LHCN-M2 (cell line): ENCODE measurements around the gene DLG1. TPM values are rescaled to one million over a fixed set of nuclear protein-coding genes. Genes with fewer than 3 reads are reported as not detected.

ENCODE experiments used
- DNase-seq: peaks from one replicate; pipeline ENCODE4 v3.0.0-alpha.2; 2012; ENCODE audit warnings: low read depth
- total RNA-seq: library from RNA; depleted of rRNA; stranded (reverse); fragments of >200 nt; gene quantifications from 2 replicates; pipeline ENCODE4 v1.2.3, GENCODE V29; 2014

Gene DLG1
- total RNA-seq, 1 experiment from 2014 or later, result 107 TPM

DNA sequence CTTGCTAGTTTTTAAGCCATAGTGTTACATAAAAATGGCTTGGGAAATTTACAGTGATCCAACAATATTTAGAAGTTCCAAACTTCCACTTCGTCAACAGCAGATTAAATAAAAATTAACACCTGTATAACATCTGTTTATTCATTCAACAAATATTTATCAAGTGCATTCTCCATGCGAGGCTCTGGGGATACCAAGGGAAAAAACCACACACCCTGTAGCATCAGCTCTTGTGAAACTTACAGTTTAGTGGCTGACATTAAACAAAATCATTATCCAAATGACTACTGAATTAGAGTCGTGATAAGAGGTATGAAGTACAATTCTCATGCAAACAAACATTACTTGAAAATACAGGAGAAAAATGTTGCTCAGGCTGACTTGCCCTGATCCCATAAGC, 122.9 kb downstream of the DLG1 start:
- DNase-seq, result no peak

DNA sequence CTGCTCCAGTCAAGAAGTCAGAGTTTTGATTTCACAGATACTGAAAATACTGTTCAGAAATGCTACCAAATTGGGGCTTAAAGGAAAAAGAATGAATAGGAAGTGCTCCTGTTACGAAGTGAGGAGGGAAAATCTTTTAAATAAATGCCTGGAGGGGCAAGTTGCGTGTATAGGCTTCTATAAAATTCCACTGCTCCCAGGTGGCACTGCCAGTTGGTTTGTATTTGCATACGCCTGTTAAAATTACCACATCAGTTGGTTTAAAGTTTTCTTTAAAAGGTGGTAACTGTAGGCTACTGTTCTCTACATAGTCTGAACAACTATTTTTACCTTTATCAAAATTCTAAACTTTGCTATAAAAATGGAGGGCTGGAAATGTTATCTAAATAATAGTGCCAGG, 123.5 kb downstream of the DLG1 start:
- DNase-seq, result no peak

DNA sequence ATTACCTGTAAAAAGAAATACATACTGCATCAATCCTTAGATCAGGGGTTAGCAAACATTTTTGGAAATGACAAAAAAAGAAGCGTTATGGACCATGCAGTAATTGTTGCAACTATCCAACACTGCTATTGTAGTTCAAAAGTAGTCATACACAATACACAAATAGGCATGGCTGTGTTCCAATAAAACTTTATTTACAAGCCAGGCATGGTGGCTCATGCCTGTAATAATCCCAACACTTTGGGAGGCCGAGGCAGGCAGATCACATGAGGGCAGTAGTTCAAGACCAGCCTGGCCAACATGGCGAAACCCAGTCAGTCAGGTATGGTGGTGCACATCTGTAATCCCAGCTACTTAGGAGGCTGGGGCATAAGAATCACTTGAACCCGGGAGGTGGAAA, 124.8 kb downstream of the DLG1 start:
- DNase-seq, result no peak

DNA sequence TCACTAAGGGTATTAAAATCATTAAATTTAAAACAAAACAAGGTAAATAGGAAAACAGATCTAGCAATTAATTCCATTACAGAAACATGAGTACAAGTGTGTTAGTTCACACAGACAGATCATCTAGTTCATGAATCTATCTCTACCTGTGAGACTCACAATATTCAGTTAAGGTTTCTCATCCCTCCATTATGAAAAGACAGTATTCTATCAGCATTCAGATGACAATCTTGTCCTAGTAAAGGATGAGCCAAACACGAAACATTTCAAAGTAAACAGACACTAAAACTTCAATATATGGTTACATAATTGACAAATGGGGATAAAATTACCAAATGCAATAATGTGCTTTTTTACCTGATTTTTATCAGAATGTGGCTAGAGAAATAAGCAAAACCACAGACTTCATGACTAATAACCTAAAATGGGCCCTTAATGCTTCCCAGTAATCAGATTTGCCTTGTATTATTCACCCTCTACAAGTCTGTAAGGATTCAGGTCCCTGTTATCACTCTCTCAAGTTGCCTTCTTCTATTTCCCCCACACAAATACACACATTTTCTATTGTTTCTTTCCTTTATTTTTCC, 126.8 kb downstream of the DLG1 start:
- DNase-seq, result no peak

DNA sequence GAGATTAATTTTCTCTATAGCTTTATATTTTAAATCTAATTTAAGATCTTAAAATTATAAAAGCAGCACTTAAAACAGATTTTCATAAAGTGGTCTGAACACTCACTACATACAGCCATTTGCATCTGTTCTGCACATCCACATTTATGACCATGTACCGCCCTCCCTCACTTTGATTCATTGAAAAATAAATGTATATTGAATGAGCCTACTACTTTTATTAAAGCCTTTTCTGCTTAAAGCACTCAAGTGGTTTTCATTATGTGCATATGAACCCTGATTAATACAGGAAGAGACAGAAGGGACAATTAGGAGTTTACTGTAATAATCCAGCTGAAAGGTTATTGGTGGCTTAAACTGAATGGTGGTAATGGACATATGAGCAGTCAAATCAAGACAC, 129.4 kb downstream of the DLG1 start:
- no peak for DNase-seq

DNA sequence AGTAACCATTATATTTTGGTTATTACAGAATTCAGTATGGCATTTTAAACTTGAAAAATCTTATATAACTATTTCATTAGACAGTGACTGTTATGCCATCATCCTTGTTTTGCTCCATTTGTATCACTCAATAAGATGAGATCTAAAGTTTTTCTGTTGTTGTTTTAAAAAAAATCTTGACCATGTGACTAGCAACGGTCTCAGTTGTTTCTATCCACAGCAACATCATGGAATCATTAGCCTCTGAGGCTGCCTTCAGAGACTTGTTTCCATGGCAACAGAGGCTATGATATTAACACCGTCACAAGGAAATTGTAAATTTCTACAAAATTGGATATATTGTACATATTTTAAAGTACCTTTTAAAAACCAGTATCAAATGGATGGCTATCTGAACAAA, 129.8 kb downstream of the DLG1 start:
- peak; percentile 42 for DNase-seq

DNA sequence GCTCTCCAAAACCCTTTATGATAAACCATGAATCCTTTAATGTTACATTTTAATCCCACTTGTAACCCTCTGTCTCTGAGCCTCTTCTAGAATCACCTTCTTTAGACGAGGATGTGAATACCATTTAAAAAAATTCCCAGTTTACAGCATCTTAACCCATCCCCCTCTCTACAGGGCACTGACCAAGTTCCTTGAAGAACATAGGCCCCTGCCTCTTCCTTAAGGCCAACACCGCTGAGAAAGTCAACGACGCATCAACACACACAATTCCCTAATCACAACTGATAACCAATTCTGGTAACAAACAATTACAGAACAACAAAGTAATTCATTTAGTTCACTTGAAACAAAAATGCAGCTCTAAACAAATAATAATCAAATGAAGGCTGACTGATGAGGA, 130.3 kb downstream of the DLG1 start:
- no peak for DNase-seq

DNA sequence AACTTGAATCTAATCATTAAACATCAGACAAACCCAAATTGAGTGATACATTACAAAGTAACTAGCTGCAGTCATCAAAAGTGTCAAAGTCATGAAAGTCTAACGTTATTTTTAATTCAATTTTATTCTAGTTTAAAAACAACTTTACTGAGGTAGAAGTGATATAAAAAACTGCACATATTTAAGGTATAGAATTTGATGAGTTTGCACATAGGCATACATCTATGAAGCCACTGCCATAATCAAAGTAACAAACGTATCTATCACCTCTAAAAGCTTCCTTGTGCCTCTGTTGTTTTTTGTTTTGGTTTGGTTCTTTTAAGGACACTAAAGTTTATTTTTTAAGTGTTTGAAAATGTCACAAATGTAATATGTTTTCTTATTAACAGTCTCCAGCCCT, 130.9 kb downstream of the DLG1 start:
- DNase-seq, result no peak

DNA sequence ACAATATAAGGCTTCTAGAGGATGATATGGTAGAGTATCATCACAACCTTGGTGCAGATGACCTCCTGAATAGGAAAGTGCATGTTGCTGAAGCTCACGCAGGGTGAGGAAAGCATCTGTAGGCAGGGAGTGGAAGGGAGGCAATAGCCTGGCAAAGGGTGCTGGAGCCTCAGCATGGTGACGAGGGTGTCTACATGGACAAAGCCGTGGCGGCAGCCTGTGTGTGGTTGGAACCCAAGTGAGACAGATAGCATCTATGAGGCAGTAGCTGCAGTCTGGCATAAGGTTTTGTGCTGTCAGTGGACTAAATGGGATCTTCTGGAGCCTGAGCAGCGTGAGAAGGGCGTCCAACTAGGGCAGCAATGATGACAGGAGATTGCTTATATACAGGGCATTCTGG, 132.5 kb downstream of the DLG1 start:
- no peak for DNase-seq

DNA sequence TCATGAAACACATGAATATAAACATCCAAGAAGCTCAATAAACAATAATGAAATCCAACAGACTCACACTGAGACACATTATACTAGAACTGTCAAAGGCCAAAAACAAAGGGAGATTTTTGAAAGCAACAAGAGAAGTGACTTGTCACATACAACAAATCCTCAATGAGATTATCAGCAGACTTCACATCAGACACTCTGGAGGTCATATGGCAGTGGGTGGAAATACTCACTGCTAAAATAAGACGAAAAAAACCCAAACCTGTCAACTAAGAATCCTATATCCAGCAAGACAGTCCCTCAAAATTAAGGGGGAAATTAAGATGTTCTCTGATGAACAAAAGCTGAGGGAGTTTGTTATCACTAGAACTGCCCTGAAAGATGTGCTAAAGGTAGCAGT, 143.4 kb downstream of the DLG1 start:
- no peak for DNase-seq

DNA sequence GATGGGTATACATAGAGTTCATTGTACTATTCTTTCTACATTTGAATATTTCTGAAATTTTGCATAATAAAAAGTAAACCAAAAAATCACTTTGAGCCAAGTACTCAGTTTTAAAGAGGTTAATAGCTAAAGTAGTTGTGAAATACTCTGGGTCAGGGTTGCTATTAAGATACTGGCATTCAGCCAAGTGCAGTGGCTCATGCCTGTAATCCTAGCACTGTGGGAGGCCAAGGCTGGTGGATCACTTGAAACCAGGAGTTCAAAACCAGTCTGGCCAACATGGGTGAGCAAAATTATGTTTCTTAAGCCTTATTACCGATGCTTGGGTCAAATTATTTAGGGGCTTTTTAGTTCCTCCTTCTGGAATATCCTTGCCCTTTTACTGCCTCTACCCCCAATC, 146.8 kb downstream of the DLG1 start:
- DNase-seq, result peak; percentile 88

DNA sequence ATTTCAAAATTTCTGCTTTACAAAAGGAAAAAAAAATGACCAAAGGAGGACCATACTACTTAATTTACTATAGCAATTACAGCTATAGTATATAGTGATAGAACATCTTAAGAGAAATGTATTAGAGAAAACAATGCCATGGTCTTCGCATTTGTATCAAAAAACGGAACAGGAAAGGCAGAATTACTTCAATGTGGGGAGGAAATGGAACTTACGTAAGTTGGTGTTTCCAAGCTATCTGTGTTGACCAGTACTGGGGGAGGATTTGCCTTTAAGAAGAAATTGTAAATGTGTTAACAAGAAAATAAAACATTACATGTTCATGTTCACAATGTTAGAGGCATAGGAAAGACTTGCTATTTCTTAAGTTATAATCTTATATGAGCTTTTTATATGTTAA, 148.9 kb downstream of the DLG1 start:
- DNase-seq, result no peak

DNA sequence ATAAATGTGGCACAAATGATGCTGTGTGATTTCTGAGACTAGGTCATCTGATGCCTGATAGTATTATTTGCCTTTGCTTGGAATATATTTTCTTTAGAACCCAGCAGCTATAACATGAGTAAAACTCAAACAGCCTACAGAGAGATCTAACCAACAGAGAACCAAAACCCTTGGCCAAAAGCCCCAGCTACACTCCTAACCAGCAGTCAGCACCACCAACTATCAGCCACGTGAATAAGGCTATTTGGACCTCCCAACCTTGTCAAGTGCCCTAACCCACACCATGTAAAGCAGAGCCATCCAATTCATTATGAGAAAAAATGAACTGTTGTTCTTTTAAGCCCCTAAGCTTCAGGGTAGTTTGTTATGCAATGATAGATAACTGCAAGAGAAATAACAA, 154.2 kb downstream of the DLG1 start:
- DNase-seq, result no peak

DNA sequence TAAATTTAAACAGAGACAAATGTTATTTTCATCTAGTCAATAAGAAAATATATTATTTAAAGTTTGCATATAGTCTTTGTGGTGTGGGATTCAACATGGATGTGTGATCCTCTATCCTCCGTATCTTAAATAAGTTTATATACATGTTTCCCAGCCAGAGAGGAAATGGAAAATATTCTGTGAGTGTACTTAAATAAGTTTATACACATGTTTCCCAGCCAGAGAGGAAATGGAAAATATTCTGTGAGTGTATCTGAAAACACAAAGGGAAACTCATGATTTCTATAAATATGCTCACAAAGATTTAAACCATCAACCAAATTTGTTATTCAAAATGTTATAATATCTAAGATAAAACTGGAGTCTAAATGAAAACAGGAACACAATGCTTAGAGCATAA, 158.8 kb downstream of the DLG1 start:
- no peak for DNase-seq

DNA sequence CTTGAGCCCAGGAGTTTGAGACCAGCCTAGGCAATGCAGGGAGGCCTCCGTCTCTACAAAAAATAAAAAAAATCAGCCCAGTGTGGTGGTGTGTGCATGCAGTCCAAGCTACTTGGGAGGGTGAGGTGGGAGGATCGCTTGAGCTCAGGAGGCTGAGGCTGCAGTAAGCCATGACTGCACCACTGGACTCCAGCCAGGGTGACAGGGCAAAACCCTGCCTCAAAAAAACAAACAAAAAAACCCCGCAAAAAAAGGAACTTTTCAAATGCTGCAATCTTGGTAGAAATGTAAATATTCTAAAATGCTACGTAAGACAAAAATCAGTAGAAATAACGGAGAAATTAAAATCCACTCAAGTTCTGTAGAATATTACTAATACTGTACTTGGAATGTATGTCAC, 160.7 kb downstream of the DLG1 start:
- no peak for DNase-seq

DNA sequence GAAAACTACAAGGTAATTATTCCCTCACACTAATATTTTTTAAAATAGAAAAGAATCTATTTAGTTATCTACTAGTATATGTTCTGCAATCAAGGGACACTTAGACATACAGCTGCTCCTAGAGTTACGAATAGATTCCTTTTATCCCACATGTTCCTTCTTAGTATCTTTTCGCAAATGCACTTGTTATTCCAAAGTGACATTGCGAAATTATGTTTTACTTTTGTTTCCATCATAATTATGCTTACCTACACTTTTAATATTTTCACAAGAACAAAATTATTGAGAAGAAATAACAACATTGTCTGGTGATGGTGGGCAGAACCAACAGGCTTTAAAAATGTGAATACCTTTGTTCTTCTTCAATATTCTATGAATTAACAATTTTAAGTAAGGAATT, 161.7 kb downstream of the DLG1 start:
- DNase-seq, result no peak

DNA sequence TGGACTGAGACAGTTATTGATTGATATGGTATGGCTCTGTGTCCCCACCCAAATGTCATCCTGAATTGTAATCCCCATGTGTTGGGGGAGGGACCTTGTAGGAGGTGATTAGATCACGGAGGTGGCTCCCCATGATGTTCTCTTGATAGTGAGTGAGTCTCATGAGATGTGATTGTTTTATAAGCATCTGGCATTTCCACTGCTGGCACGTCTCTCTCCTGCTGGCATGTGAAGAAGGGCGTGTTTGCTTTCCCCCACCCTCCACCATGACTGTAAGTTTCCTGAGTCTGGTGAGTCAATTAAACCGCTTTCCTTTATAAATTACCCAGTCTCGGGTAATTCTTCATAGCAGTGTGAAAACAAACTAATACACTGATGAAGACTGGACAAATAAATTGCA, 163.2 kb downstream of the DLG1 start:
- no peak for DNase-seq

DNA sequence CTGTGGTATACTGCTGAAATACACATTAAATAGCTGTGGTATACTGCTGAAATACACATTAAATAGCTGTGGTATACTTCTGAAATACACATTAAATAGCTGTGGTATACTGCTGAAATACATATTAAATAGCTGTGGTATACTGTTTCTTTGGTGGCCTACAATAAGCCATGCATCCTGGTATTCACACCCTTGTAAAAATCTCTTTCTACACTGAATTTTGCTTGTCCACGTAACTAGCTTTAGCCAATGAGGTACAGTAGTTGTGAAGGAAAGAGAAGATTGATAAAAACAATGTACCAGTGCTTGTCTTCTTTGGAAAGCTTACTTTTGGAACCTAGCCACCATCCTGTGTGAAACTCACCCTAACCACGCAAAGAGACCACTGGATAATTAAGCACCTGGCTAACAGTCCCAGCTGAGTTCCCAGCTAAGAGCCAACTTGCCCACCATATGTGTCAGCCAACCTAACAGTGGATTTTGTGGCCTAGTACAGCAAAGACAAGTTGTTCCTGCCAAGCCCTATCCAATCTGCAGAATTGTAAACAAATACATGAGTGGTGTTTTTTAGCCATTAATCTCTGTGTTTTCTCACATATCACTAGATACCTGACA, 165.4 kb downstream of the DLG1 start:
- DNase-seq, result peak; percentile 47

DNA sequence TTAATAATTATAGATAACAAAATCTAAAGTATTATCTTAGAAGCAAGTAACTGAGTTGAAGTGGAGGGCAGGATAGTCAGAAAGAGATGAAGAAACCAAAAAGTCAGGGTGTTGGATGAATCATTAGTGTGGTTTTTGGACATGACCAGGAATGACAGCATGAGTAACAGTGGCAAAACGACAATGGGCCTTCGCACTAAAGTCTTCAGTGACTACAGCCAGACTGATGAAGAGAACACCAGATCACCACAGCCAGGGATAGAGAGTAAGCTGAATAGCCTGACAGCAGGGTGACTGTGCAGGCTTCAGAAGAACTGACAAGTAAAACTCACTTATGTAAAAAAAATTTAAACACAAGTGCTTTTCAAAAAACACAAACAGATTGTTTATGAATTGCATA, 172.8 kb downstream of the DLG1 start:
- peak; percentile 77 for DNase-seq

DNA sequence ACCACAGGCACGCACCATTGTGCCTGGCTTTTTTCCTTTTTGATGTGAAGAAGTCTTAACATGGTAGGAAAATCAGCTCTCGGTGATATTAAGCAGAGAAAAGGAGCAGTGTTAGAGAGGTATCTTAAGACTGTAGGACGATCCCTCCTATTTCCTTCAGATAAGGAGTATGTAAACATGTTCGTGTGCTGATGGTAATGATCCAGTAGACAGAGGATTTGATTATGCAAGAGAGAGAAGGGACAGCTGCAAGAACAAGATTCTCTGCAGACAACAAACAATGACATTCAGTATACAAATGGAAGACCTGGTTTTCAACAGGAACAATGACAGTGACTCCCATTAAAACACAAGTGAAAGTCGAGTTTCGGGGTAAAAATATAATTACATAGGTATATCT, 173.7 kb downstream of the DLG1 start:
- DNase-seq, result peak; percentile 33

DNA sequence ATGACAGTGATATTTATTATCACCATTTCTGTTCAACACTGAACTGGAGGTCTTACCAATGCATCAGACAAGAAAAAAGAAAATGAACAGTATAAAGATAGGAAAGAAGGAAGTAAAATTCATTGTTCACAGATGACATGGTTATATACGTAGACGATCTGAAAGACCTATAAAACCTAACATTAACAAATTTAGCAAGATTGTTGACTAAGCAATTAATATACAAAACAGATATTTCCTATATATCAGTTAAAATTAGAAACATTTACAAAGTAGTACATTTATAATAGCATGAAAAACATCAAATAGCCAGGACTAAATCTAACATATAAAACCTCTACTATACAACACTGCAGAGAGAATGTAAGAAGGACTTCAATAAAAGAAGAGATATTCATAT, 176.0 kb downstream of the DLG1 start:
- no peak for DNase-seq

DNA sequence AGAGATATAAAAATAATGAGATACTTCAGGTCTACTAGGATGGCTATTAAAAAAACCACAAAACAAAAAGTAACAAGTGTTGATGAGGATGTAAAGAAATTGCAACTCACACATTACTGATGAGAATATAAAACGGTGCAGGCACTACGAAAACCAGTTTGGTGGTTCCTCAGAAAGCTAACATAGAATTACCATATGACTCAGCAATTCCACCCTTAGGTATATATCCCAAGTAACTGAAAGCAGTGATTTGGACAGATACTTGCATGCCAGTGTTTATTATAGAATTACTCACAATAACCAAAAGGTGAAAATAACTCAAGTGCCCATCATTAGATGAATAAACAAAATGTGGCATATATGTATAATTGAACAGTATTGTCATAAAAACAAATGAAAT, 181.3 kb downstream of the DLG1 start:
- no peak for DNase-seq

DNA sequence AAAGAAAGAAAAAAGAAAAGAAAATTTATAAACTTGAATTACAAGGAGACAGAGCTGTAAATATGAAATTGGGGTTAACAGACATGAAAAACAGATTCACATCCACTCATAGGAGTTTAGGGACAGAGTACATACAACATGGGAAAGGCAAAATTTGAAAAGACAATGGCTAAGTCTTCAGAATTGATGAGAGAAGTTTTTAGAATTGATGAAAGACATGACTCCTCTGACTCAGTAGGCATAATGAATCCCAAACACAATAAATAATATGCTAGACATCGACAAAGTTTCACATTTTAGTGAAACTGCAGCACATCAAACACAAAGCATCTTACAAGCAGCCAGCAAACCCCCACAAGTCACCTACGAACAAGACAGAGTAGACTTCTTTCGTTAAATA, 184.4 kb downstream of the DLG1 start:
- DNase-seq, result no peak

DNA sequence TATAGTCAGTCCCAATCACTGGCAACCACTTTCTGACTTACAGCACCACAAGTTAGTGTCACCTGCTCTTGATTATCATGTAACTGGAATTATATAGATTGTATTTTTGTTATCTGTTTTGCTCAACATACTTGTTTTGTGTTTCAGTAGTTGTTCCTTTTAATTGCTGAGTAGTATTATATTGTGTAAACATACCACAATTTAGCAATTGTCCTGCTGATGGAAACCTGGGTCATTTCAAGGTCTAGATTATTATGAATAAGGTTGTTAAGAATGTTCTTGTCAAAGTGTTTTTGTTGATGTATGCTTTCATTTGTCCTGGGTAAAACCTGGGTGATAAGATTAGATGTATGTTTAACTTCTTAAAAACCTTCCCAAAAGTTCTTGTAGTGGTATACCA, 186.7 kb downstream of the DLG1 start:
- DNase-seq, result no peak
